NCI-H82 (cell line): ENCODE results near the gene NDUFA7.
"Not testable (repeated sequence)": the region's sequence is repeated elsewhere in the genome, so short reads cannot be mapped to it uniquely, and the experiment has no call there.

ENCODE experiments used
- DNase-seq: peaks from one replicate; lab custom pipeline; 2025; lab: John Stamatoyannopoulos, UW

NDUFA7 gene

GRCh38 chr19:8264248-8264647 is 56.9 kb downstream of the NDUFA7 start:
- DNase-seq: not testable (repeated sequence)

GRCh38 chr19:8262431-8262830 is 58.7 kb downstream of the NDUFA7 start:
- no peak for DNase-seq

GRCh38 chr19:8261881-8262280 is 59.3 kb downstream of the NDUFA7 start:
- no peak for DNase-seq

- DNase-seq: no peak
Observed at GRCh38 chr19:8261347-8261746, 59.8 kb downstream of the NDUFA7 start.
